ENCODE results near the gene SDCCAG8. TPM values are rescaled to one million over a fixed set of nuclear protein-coding genes. Genes with fewer than 3 reads are reported as not detected.

Gene SDCCAG8
- total and polyA plus RNA-seq, 2 of the 8 experiments (the other 6 are each of a cell fraction or from before 2014, with no cell fraction given): 15.6 to 21.0 TPM

DNA sequence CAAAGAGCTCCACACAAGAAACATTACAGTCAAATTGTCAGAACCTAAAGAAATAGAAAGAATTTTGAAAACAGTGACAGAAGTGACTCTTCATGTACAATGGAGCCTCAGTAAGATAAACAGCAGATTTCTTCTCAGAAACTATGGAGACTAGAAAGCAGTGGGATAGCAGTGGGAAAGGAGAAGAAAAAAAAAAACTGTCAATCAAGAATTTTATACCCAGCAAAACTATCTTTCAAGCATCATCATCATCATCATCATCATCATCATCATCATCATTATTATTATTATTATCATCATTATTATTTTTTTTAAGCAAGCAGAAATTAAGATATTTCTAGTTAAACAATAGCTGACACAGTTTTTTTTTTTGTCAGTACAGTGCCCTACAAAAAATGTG lies 24.9 kb upstream of the SDCCAG8 start:
- ChIA-PET CTCF (ENCODE audit: partially characterized antibody) (interaction anchor here (0.7 kb wide), 1 partner anchor 179 kb away, joined by 3 read pairs; no protein-coding TSS in a partner anchor), POLR2A (ENCODE audit: partially characterized antibody) (interaction anchor here (1.3 kb wide), 1 partner anchor 21 kb away, joined by 3 read pairs; no protein-coding TSS in a partner anchor)
- Histone ChIP-seq H3K4me1 (replicated peaks in 1 of 4; ENCODE audit: control insufficient read depth in 3 of 4, insufficient read depth in 4 of 4, low read length in 3 of 4) (no peaks in the 10 kb centered on the region; a peak in 1 of 7 replicates), H3K79me1 (ENCODE audit: low read depth, low read length) (peaks cover 2% of the 10 kb centered on the region; the same call in 1 of the 2 replicates), H3K23ac (ENCODE audit: insufficient read length) (no peak overlapping the region), H3K23me2 (ENCODE audit: low read depth, low read length) (no peaks in the 10 kb centered on the region), H3K4me2 (ENCODE audit: insufficient read depth in 1 of 2, low read depth in 2 of 2, low read length in 2 of 2) (no peak overlapping the region), H3K18ac (ENCODE audit: extremely low read depth, low read length) (no peak overlapping the region), H3K27ac (ENCODE audit: low read depth, low read length) (no peak overlapping the region), H2BK5ac (ENCODE audit: low read depth, low read length) (no peak overlapping the region), H2BK15ac (ENCODE audit: low read length) (no peak overlapping the region), H2AFZ (ENCODE audit: low read length) (no peak overlapping the region), H2BK20ac (ENCODE audit: low read length) (no peak overlapping the region), H3K9ac (replicated peaks in 1 of 4; ENCODE audit: extremely low read depth in 1 of 4, low read depth in 3 of 4, low read length in 3 of 4) (no peak overlapping the region), H3K56ac (replicated peaks; ENCODE audit: insufficient read length, low read depth, low read length) (no peak overlapping the region), H4K20me1 (replicated peaks in 1 of 2; ENCODE audit: control insufficient read depth in 1 of 2, insufficient read depth in 2 of 2, low read length in 2 of 2) (peaks cover 0 to 1% of the 10 kb centered on the region in 2 experiments), H2AK5ac (ENCODE audit: low read depth, low read length) (no peak overlapping the region), H3K14ac (ENCODE audit: insufficient read length) (no peak overlapping the region), H3K9me3 (ENCODE audit: insufficient read depth in 2 of 2, low read depth in 1 of 2, low read length in 1 of 2) (peaks cover 7 to 16% of the 10 kb centered on the region in 2 experiments; a peak in 3 of 4 replicates), H3K4ac (replicated peaks; ENCODE audit: insufficient read length, low read depth, low read length) (no peak overlapping the region), H2BK120ac (replicated peaks; ENCODE audit: low read depth, low read length) (no peak overlapping the region), H2BK12ac (ENCODE audit: low read depth, low read length) (no peak overlapping the region), H4K8ac (ENCODE audit: extremely low read depth, insufficient read depth, low read length) (no peak overlapping the region), H3K36me3 (ENCODE audit: control insufficient read depth in 2 of 4, insufficient read depth in 4 of 4, low read length in 3 of 4) (peaks cover 0 to 21% (median 8%) of the 10 kb centered on the region in 4 experiments; a peak in 3 of 8 replicates), H3K79me2 (ENCODE audit: control insufficient read depth in 1 of 2, insufficient read depth in 2 of 2, low read length in 2 of 2) (peaks cover 0 to 96% of the 10 kb centered on the region in 2 experiments; a peak in 3 of 4 replicates), H3K27me3 (replicated peaks in 1 of 4; ENCODE audit: control insufficient read depth in 3 of 4, extremely low read depth in 1 of 4, insufficient read depth in 3 of 4, low read length in 3 of 4) (no peaks in the 10 kb centered on the region), H3K4me3 (ENCODE audit: extremely low read depth in 1 of 4, insufficient read depth in 2 of 4, low read depth in 3 of 4, low read length in 4 of 4) (no peak overlapping the region), H4K5ac (ENCODE audit: insufficient read length, low read depth, low read length) (no peak overlapping the region), H4K91ac (replicated peaks; ENCODE audit: insufficient read length, low read length) (no peak overlapping the region)
- DNase-seq (ENCODE audit: low read depth in 1 of 2, low spot score in 2 of 2) (no peak), FAIRE-seq (no peak)
- no peak for TF ChIP-seq SIN3A (conservative IDR thresholded peaks at IDR 0.05 in 1 of 2, IDR thresholded peaks at IDR 0.05 in 1 of 2; ENCODE audit: low read depth in 1 of 2, low read length in 2 of 2)
- no peak for TF ChIP-seq CREB1 (IDR thresholded peaks at IDR 0.05)
- TF ChIP-seq, protein P1, sequence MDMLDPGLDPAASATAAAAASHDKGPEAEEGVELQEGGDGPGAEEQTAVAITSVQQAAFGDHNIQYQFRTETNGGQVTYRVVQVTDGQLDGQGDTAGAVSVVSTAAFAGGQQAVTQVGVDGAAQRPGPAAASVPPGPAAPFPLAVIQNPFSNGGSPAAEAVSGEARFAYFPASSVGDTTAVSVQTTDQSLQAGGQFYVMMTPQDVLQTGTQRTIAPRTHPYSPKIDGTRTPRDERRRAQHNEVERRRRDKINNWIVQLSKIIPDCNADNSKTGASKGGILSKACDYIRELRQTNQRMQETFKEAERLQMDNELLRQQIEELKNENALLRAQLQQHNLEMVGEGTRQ (IDR thresholded peaks at IDR 0.05; ENCODE audit: low read length): no peak
- TF ChIP-seq BRCA1 (IDR thresholded peaks at IDR 0.05; ENCODE audit: low read depth, low read length): no peak
- TF ChIP-seq SIX5 (IDR thresholded peaks at IDR 0.05; ENCODE audit: low read depth, low read length): no peak
- TF ChIP-seq EGR1 (IDR thresholded peaks at IDR 0.05; ENCODE audit: borderline replicate concordance, low read depth, low read length): no peak
- no peak for TF ChIP-seq TAF1 (IDR thresholded peaks at IDR 0.05; ENCODE audit: low read depth, low read length)
- TF ChIP-seq CHD2 (IDR thresholded peaks at IDR 0.05; ENCODE audit: low read length): no peak
- TF ChIP-seq PHF8 (conservative IDR thresholded peaks at IDR 0.05; ENCODE audit: low read depth, low read length): no peak
- no peak for TF ChIP-seq NANOG (IDR thresholded peaks at IDR 0.05; ENCODE audit: insufficient read depth, low read depth, low read length, poor library complexity, severe bottlenecking)
- TF ChIP-seq POU5F1 (IDR thresholded peaks at IDR 0.05; ENCODE audit: low read depth, low read length): no peak
- TF ChIP-seq ZNF274 (IDR thresholded peaks at IDR 0.05; ENCODE audit: borderline replicate concordance, extremely low read depth, low read length): no peak

Measured in H1 (cell line).